M059J (cell line): ENCODE measurements around the gene ISG20L2. TPM values are rescaled to one million over a fixed set of nuclear protein-coding genes. Genes with fewer than 3 reads are reported as not detected.

ENCODE experiments used
- DNase-seq: peaks from one replicate; pipeline ENCODE4 v3.0.0-alpha.2; 2012; ENCODE audit warnings: low read depth
- total RNA-seq: library from RNA; depleted of rRNA; stranded (reverse); fragments of >200 nt; shearing (Covaris generic); gene quantifications from 2 replicates; pipeline ENCODE4 v1.2.3, GENCODE V29; 2014

ISG20L2 gene
- total RNA-seq, 1 experiment from 2014 or later = 27.8 TPM

- DNase-seq = no peak
Measured at GRCh38 chr1:156741481-156741983, 13.0 kb upstream of the ISG20L2 start.

- DNase-seq = peak; percentile 100
Measured at GRCh38 chr1:156740741-156741480, 12.3 kb upstream of the ISG20L2 start, which contains the start of gene MRPL24. TSS of gene MRPL24 (minus strand) at chr1:156741088. CDS start at chr1:156738704, 2,384 bp downstream.

- no peak for DNase-seq
Measured at GRCh38 chr1:156740237-156740740, 11.7 kb upstream of the ISG20L2 start.

GRCh38 chr1:156738916-156739315 lies 10.3 kb upstream of the ISG20L2 start:
- DNase-seq = no peak

GRCh38 chr1:156738407-156738806 lies 9.8 kb upstream of the ISG20L2 start:
- DNase-seq = no peak

GRCh38 chr1:156733989-156734584 lies 5.5 kb upstream of the ISG20L2 start:
- DNase-seq = no peak

- DNase-seq = peak; percentile 85
Measured at GRCh38 chr1:156727926-156728598, 504 bp downstream of the ISG20L2 start, which contains the start of gene METTL25B. TSS of gene METTL25B (plus strand) at chr1:156728469. CDS start at chr1:156729105, 636 bp downstream.

- DNase-seq = no peak
Measured at GRCh38 chr1:156727492-156727891, 1.1 kb downstream of the ISG20L2 start.

GRCh38 chr1:156726549-156727226 lies 1.9 kb downstream of the ISG20L2 start:
- peak; percentile 79 for DNase-seq

GRCh38 chr1:156725683-156726280 lies 2.8 kb downstream of the ISG20L2 start:
- peak; percentile 90 for DNase-seq

- no peak for DNase-seq
Measured at GRCh38 chr1:156721535-156721934, 7.0 kb downstream of the ISG20L2 start.

GRCh38 chr1:156721131-156721530 lies 7.4 kb downstream of the ISG20L2 start:
- DNase-seq = no peak

- peak; percentile 57 for DNase-seq
Measured at GRCh38 chr1:156717351-156717750, 11.2 kb downstream of the ISG20L2 start.

- DNase-seq = no peak
Measured at GRCh38 chr1:156714830-156715229, 13.7 kb downstream of the ISG20L2 start.

GRCh38 chr1:156712626-156713025 lies 15.9 kb downstream of the ISG20L2 start:
- peak; percentile 63 for DNase-seq

- DNase-seq = peak; percentile 42
Measured at GRCh38 chr1:156711011-156711817, 17.4 kb downstream of the ISG20L2 start.

GRCh38 chr1:156709757-156710489 lies 18.6 kb downstream of the ISG20L2 start:
- peak; percentile 85 for DNase-seq

GRCh38 chr1:156709031-156709430 lies 19.5 kb downstream of the ISG20L2 start:
- no peak for DNase-seq

GRCh38 chr1:156708218-156708661 lies 20.3 kb downstream of the ISG20L2 start:
- no peak for DNase-seq
